Measurements from ENCODE around the gene EEF1E1. TPM values are rescaled to one million over a fixed set of nuclear protein-coding genes. Genes with fewer than 3 reads are reported as not detected.

The EEF1E1 gene
- total and polyA plus RNA-seq, 2 of the 8 experiments (the other 6 are each of a cell fraction or from before 2014, with no cell fraction given), result 96.8 to 112 TPM

GRCh38 chr6:8075185-8075584, 27.2 kb downstream of the EEF1E1 start (continued):
- TF ChIP-seq NANOG (IDR thresholded peaks at IDR 0.05; ENCODE audit: insufficient read depth, low read depth, low read length, poor library complexity, severe bottlenecking) (no peak), EGR1 (IDR thresholded peaks at IDR 0.05; ENCODE audit: borderline replicate concordance, low read depth, low read length) (no peak)
